ENCODE measurements around the gene SFMBT1. TPM values are rescaled to one million over a fixed set of nuclear protein-coding genes. Genes with fewer than 3 reads are reported as not detected.

Gene SFMBT1
- total RNA-seq, 4 donors from 2014 or later: 17.2 to 35.3 (median 31.1) TPM

DNA sequence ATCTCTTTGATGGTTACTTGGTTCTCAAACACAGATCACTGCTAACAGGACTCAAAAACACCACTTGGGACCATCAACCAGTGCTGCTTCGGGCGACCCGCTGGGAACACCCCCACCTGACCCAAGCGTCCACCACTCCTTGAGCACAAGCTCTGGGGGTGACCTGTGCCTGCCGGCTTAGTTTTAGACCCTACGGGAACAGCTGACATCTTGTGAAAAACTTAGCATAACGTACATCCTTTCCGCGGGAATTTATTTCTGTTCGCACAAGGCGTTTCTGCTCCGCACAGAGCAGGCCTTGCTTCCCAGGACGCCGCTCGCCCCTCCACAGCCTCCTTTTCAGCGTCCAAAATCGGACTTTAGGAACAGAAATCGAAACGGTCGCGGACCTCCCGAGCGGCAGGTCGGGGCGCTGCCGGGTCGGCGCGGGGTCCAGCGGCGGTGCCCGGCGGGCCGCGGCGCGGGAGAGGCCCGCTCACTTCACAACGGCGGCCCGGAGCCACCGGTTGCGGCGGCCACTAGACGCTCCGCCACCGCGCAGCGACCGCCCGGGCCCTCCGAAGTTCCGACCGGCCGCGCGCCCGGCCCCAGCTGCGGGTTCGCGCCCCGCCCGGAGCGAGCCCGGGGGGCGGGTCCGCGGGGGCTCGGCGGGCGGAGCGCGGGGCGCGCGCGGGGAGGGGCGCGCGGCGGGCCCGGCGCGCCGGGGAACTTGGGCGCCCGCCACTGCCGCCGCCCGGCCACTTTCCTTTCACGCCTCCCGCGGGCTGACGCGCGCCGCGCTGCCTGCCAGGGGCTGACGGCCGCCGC, 959 bp downstream of the SFMBT1 start:
- Histone ChIP-seq H3K36me3 (no peaks in the 10 kb centered on the region), H3K27ac (peak overlapping the region in 2 of 3 donors; percentile 76 to 77), H3K9me3 (no peaks in the 10 kb centered on the region), H3K27me3 (no peaks in the 10 kb centered on the region), H3K4me1 (peaks cover 0 to 19% of the 10 kb centered on the region in 2 donors), H3K4me3 (replicated peaks in 1 of 3) (peak overlapping the region in 2 of 3 donors; percentile 65 to 74)
- intact Hi-C loops (cut with DNase I): no loop called here
- DNase-seq: peak; percentile 58 to 61
- TF ChIP-seq, protein P1, sequence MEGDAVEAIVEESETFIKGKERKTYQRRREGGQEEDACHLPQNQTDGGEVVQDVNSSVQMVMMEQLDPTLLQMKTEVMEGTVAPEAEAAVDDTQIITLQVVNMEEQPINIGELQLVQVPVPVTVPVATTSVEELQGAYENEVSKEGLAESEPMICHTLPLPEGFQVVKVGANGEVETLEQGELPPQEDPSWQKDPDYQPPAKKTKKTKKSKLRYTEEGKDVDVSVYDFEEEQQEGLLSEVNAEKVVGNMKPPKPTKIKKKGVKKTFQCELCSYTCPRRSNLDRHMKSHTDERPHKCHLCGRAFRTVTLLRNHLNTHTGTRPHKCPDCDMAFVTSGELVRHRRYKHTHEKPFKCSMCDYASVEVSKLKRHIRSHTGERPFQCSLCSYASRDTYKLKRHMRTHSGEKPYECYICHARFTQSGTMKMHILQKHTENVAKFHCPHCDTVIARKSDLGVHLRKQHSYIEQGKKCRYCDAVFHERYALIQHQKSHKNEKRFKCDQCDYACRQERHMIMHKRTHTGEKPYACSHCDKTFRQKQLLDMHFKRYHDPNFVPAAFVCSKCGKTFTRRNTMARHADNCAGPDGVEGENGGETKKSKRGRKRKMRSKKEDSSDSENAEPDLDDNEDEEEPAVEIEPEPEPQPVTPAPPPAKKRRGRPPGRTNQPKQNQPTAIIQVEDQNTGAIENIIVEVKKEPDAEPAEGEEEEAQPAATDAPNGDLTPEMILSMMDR (IDR thresholded peaks at IDR 0.05): no peak
- TF ChIP-seq POLR2A (IDR thresholded peaks at IDR 0.05): peak in 1 of 2 donors; percentile 39
- 0 to 1% methylated on average over 10 to 26 of the region's 101 CpGs for WGBS, 2 donors

GRCh38 chr3:53044371-53044710, 1.5 kb downstream of the SFMBT1 start:
- no peak for DNase-seq
- 75 to 76% methylated on average over 11 of the region's 11 CpGs for WGBS, 2 donors
- Histone ChIP-seq H3K9me3 (no peaks in the 10 kb centered on the region), H3K27me3 (no peaks in the 10 kb centered on the region), H3K4me3 (replicated peaks in 1 of 3) (peak overlapping the region in 2 of 3 donors; percentile 65 to 74), H3K27ac (peak overlapping the region in 1 of 3 donors; percentile 76), H3K4me1 (peaks cover 0 to 19% of the 10 kb centered on the region in 2 donors), H3K36me3 (no peaks in the 10 kb centered on the region)
- TF ChIP-seq, protein P1 (IDR thresholded peaks at IDR 0.05): no peak
- TF ChIP-seq POLR2A (IDR thresholded peaks at IDR 0.05): no peak
- intact Hi-C loops (cut with DNase I): no loop called here

GRCh38 chr3:53043738-53044137, 2.1 kb downstream of the SFMBT1 start:
- TF ChIP-seq POLR2A (IDR thresholded peaks at IDR 0.05): no peak
- TF ChIP-seq, protein P1 (IDR thresholded peaks at IDR 0.05): no peak
- Histone ChIP-seq H3K27ac (no peak overlapping the region), H3K36me3 (no peaks in the 10 kb centered on the region), H3K4me1 (peaks cover 0 to 19% of the 10 kb centered on the region in 2 donors), H3K27me3 (no peaks in the 10 kb centered on the region), H3K4me3 (replicated peaks in 1 of 3) (no peak overlapping the region), H3K9me3 (no peaks in the 10 kb centered on the region)
- DNase-seq: no peak
- WGBS, 2 donors: 97 to 100% methylated on average over 2 of the region's 2 CpGs
- intact Hi-C loops (cut with DNase I): no loop called here

DNA sequence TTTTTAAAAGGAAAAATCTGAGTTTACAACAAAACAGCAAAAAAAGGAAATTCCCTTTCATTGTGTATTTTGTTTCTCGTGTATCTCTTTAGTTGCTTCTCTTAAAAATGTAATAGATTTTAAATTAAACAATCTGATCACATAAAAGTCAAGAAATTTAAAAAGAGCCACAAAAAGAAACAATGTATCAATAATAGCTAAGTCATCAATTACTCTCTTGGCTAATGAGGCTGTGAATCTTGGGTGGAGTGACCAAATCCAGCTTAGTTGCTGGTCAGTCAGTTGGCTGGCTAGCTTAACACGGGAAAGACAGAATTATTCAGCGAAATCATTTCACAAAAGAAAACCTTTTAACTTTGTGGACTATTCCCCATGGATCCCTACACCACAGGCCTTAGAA, 3.2 kb downstream of the SFMBT1 start:
- WGBS, 2 donors: 97% methylated on average over 3 of the region's 3 CpGs
- no peak overlapping the region for H3K27ac ChIP-seq
- no peak for DNase-seq
- no peak for TF ChIP-seq POLR2A (IDR thresholded peaks at IDR 0.05)
- TF ChIP-seq, protein P1 (IDR thresholded peaks at IDR 0.05): no peak
- no peak overlapping the region for H3K4me3 ChIP-seq (replicated peaks in 1 of 3)
- H3K9me3 ChIP-seq: no peaks in the 10 kb centered on the region
- no peaks in the 10 kb centered on the region for H3K36me3 ChIP-seq
- no peaks in the 10 kb centered on the region for H3K27me3 ChIP-seq
- H3K4me1 ChIP-seq: peaks cover 0 to 19% of the 10 kb centered on the region in 2 donors
- intact Hi-C loops (cut with DNase I): no loop called here

- Histone ChIP-seq H3K27ac (no peak overlapping the region), H3K4me3 (replicated peaks in 1 of 3) (no peak overlapping the region), H3K27me3 (no peaks in the 10 kb centered on the region), H3K9me3 (no peaks in the 10 kb centered on the region), H3K4me1 (peaks cover 11 to 14% of the 10 kb centered on the region in 2 donors), H3K36me3 (no peaks in the 10 kb centered on the region)
- DNase-seq: no peak
- TF ChIP-seq POLR2A (IDR thresholded peaks at IDR 0.05): no peak
- TF ChIP-seq, protein P1 (IDR thresholded peaks at IDR 0.05): no peak
- intact Hi-C loops (cut with DNase I): no loop called here
These were observed 5.5 kb downstream of the SFMBT1 start for GRCh38 chr3:53040351-53040820.
